HG03060 (cell line): Measurements from ENCODE around the gene ACSF2.
A peak's percentile ranks its signal among the peaks of the same experiment; 100 is the strongest.

Experiments
- ATAC-seq: cut with Tn5 transposase; IDR thresholded peaks from one replicate; pipeline ENCODE4 v1.9.1; 2021; ENCODE audit warnings: low read depth, moderate number of reproducible peaks; ENCODE audit not compliant: unreplicated experiment

Gene ACSF2

DNA sequence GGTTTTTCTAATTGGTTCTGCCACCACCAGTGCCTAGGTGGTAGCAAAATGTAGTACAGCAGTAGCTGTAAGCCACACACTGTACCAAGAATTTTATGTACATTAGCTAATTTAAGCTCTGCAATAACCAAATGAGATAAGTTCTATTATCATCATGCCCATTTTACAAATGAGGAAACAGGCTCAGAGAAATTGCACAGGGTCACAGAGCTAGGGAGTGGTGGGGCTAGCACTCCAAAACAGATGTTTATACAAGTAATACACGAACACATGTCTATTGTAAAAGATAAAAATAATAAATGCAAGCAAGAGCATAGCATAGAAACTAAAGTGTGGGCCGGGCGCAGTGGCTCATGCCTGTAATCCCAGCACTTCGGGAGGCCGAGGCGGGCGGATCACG, 66.2 kb downstream of the ACSF2 start:
- ATAC-seq = no peak

DNA sequence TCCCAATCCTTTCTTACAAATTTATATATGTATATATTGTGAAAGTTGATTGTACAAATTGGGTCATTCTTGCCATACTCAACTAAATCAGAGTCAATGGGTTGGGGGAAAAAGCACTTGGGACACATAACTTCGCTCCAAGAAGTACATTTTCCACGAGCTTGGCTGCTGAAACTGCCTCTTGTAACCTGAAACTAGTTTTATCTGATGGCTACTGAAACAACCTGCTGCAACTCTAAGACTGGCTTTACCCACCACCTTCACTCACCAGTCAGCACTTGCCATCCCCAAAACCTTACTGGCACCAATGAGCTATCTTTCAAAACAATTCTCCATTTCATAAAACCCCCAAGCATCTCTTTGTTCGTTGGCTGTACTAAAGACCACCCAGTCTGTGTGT, 67.7 kb downstream of the ACSF2 start:
- ATAC-seq = no peak

DNA sequence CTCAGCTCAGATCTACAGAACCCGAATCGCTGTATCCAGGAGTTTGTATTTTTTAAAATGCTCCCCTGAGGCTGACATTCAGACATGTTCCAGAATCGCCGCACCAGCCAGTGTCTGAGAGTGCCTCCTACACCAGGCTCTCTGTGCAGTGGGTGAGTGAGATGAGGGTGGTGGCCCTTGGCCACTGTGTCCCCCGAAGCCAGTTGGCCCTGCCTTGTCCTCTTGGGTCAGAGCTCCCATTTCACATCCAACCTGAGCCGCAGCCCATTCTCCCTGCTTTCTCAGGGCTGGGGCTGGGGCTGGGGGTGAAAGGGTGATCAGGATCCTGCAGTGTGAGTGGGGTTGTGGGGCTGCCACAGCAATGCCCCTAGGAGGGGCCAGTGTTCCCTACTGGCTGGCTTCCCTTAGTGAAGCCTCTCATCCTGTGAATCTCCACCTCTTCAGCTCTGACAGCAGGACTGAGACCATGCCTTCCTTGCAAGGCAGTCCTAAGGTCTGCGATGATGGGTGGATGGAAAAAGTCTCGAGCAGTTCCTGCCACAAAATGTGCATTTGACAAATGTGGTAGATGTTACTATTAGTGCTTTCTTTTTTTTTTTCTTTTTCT, 69.3 kb downstream of the ACSF2 start:
- ATAC-seq = no peak

DNA sequence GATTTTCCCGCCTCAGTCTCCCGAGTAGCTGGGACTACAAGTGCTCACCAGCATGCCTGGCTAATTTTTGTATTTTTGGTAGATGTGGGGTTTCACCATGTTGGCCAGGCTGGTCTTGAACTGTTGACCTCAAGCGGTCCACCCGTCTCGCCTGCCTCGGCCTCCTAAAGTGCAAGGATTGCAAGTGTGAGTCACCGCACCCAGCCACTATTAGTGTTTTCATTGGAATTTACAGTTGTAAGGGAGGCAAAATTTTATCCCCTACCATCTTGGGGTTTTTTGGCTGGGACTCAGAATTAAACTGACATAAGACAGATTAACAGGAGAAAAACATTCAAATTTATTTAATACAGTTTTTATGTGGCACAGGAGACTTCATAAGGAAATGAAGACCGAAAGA, 69.9 kb downstream of the ACSF2 start:
- no peak for ATAC-seq

DNA sequence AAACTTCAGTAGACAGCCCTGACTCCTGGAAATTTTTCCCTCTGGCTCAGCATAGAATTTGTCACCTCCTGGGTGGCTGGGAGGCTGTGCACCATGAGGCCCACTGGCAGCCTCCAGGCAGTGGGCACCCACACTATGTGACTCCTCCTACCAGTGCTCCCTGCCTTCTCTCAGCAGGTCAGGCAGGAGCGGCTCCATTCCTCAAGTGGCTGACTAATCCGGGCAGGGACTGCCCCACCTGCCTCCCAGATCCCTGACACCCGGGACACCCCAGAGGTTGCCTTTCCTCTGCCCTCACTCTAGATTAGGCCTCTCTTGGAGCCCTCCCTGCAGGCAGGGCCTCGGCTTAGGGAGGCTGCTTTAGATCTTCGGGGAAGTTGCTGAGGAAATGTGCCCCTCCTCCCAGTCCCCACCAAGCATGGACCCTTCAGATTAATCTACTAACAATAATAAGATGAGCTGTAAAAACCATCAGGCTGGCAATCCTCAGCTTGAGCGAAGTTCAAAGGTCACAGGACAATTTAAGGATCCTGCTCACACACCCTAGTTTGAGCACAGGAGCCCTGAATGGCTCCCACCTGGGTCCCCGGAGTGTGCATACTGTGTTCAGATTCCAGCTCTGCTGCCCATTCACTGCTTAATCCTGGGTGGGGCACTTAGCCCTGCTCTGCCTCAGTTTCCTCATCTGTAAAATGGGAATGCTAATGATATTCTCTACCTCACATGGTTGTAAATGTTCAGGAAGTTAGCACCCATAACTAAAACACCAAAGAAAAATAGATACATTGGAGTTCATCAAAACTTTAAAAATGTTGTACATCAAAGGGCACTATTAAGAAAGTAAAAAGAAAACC, 72.2 kb downstream of the ACSF2 start:
- no peak for ATAC-seq

DNA sequence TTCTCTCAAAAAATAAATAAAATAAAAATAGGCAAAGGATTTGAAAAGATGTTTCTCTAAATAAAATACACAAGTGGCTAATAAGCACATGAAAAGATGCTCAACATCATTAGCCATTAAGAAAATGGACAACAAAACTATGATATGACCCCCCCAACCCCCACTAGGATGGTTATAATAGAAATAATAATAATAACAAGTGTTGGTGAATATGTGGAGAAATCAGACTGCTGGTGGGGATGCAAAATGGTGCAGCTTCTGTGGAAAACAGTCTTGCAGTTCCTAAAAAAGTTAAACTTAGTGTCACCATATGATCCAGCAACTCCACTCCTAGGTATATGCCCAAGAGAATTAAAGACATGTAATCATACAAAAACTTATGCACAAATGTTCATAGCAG, 73.3 kb downstream of the ACSF2 start:
- no peak for ATAC-seq

DNA sequence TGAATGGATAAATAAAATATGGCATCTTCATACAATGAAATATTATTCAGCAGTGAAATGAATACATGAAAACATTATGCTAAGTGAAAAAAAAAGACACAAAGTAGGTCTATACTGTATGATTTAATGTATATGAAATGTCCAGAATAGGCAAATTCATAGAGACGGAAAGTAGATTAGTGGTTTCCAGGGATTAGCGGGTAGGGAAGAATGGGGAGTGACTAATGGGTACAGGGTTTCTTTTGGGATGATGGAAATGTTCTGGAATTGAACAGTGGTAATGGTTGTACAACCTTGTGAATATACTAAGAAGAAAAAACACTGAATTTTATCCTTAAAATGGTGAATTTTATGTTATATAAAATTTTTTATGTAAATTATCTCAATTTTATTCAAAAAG, 73.7 kb downstream of the ACSF2 start:
- ATAC-seq = no peak

DNA sequence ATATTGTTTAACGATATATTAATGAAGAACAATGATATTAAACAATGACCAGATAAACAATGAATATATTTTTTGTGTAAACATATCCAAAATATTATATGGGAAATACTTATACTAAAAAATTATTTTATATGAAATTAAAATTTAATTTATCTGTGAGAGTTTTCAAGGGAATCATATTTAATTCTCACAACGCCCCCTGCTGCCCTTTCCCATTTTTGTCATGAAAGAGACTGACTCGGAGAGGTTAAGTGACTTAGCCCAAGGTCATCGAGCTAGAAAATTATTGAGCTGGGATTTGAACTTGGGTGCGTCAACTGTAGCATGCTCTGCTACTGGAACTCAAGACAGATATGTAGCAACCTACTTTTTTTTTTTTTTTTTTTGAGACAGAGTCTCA, 75.0 kb downstream of the ACSF2 start:
- ATAC-seq = no peak

DNA sequence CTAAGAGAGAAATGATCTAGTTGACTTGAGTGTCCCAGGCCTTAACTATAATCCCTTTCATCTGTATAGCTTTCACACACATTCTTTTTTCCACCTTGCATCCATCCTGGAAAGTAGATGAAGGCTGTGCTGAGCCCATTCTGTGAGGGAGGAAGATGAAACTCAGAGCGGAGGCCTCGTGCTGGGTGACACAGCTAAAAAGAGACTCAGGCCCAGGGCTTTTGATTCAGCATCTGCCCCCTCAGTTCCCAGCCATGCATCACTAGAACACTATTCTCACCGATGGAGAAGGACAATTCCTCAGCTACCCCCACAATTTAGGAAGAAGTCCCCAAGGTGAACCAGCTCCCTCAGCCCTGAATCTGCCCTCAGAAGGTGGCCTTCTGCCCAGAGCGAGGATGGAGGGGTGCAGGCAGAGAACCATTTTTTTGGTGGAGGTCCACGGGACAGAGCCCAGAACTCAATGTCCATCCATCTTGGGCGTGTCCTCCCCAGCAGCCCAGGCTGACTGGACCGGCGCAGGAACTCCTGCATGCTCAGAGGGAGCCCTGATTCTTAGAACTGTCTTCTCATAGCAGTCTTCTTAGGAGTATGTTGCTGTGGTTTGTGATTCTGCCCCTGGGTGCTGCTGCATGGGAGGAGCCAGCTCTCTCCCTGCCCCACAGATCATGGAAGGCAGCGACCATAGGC, 76.4 kb downstream of the ACSF2 start:
- no peak for ATAC-seq

DNA sequence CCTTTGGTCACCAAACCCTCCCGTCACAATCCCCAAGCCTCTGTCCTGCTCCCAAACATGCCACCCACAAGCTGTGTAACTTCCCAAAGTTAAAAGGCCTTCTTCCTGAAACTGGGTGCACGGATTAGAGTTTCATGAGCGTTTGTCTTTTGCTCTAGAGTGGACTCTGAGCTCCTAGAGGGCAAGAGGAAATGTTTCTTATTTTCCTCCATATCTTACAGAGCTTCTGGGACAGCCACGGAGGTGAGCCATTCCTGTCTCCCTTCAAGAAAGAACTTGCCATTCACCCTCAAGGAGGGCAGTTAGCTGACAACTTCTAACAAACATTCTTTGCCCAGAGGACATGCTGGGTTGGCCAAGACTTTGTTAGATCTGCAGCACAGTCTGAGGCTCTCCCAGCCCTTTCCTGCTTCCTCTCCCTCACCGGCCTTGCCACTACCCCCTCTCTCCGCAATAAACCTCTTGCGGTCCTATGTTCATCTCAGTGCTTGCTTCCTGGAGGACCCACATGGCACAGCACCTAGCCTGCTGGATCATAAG, 79.6 kb downstream of the ACSF2 start:
- no peak for ATAC-seq

DNA sequence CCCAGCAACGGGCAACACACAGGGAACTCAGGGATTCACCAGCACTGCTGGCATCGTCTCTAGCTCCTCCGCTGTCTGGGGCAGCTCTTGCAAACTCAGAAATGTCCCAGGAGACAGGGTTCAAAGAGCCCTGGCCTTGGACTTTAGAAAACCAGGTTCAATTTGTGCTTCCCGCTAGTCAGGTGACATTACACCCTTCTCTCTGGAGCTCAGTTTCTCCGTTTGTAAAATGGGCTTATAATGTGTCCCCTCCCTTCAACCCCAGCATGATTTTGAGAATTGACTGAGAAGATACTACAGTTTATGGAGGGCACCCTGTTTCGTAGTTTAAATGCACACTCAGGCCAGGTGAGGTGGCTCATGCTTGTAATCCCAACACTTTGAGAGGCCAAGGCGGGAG, 80.3 kb downstream of the ACSF2 start:
- no peak for ATAC-seq

DNA sequence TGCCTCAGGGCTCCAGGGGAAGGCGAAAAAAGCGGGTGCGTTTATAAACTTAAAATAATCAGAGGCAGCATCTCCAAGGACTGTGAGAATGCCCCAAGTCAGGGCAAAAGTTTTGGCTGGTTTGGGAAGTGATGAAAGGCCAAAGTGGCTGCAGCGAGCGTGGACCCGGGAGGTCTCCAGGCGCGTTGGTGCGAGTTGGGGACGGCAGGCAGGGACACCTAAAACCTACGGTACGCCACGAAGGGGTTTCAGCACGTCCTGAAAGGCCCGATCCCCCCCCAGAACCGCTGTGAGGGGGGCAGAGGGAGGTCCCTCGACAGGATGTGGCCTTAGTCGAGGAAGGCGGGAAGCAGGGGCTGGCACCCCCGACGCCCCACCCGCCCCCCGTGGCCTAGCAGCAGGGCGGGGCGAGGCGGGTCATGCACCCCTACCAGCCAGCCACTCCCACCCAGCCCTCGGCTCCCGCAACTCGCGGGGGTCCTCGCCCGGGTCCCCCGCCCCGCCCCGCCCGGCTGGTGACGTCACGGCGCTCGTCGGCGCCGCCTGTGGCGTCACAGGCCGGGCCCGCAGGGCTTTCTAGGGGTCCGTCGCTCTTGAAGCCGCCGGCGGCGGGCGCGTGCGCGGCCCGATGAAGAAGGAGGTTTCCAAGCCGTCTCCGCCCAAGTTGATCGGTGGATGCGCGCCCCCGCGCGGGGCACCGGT, 82.0 kb downstream of the ACSF2 start, which contains the start of gene MYCBPAP:
MYCBPAP (plus strand) TSS at position 569 of the 702 bp plus-strand sequence. CDS start 236 bp downstream, outside the sequence.
- ATAC-seq = no peak

DNA sequence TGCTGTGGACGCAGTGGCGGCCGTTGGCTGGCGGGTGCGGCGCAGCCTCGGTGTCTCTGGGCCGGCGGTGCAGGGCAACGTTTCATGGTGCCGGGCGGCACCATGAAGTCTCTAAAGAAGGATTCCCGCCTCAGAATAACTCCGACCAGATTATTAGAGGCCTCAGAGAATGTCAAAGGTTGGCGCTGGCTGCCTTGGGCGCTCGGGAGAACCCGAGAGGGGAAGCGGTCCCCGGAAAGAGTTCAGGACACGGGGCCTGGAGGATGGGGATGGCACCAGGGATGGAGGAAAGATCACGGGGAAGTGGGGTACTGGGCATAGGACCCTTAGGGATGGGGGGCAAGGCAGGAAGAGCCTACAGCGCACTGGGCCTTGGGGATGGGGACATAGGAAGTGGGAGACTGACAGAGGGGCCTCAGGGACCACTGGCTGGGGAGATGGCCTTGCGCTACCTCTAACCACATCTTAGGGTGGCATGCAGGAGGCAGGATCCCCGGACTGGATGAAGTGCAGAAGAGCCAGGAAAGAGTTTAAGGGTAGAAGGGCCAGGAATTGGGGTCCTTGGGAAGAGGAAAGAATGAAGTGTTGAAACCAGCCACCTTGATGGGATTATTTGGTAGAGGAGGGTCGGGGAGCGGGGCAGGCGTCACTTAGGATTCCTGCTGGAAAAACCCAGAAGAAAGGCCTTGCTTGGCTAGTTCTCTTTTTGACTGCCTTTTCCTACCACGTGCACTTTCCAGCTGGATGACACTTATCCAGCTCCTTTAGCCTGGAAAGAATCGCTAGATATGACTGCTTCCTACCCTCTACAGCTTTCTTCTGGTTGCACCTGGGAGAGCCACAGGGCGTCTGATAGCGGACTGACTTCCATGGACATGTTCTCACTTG, 82.8 kb downstream of the ACSF2 start:
- ATAC-seq = no peak

DNA sequence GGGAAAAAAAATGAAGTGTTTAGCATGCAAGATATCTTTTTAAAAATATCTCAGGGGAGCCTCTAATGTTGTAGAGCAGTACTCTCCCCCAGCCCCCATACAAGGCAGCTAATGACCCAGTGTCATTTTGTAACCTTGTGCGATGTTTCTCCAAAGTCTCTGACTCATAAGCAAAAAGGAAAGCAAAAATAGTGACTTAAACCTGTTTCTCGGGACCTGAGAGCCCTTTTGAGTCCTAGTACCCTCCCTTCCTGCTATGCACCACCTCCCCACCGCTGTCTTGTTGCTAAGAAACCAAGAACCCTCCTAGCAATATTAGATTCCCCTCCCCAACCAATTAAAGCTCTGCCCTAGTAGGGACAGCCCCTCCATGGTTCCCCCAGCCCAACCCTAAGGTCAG, 85.0 kb downstream of the ACSF2 start:
- peak; percentile 68 for ATAC-seq

DNA sequence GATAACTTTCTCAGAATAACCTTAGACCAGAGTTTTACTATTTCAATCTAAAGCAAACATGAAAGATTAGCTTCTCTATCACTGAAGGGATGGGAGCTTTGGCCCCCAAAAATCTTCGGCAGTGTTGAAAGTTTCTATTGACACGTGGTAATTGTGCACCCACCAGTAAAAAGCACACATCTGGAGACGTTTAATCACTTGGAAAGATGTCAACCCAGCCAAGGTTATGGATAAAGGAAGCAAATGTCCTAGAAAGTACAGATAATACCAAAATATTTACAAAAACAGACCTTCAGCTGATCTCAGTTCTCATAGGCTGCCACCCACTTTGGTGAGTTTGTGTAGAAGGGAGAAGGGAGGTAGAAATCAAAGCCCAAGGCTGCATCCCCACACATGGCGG, 87.5 kb downstream of the ACSF2 start:
- no peak for ATAC-seq

DNA sequence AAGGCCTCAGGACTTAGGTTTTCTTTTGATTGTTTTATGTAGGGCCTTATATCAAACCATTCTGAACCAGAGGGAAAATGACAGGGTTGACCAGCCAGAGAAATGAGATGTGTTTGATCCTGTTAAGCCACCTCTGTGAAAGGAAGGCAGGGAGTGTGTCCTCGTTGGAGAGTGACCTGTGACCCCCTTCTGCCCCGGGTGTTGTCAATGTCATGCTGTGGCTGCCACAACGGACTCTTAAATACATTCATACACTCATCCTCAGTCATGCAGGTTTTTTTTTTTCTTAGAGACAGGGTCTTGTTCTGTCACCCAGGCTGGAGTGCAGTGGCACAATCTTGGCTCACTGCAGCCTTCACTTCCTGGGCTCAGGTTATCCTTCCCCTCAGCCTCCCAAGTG, 88.4 kb downstream of the ACSF2 start:
- ATAC-seq = no peak

DNA sequence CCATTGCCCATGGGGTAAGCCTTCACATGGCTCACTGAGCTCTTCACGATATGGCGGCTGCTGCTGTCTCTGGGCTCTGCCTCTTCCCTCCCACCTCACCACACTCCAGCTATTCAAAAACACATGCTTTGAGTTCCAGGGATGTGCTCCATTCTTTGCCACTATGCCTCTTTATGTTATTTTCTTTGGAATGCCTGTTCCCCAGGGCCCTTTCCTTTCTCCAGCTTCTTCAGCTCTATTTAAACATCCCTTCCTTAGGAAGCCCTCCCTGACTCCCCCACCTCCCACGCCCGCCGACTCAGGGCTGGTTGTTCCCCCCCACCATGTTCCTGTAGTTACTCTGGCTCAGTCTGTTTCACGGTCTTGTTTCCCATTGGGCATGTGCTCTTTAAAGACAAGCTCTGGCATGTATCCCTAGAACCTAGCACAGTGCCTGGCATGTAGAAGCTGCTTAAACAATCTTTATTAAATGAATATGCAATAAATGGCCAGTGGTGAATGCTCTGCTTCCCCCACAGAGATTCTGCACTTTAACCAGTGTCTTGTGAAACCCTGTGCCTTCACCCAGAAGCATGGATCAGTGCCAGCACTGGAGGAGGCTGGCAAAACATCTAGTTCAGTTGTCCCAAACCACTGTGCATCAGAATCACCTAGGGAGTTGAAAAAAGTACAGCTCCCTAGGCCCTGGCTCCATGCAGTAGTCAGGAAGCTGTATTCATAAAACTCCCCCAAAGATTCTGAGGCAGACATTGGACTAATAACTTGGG, 89.1 kb downstream of the ACSF2 start:
- no peak for ATAC-seq

DNA sequence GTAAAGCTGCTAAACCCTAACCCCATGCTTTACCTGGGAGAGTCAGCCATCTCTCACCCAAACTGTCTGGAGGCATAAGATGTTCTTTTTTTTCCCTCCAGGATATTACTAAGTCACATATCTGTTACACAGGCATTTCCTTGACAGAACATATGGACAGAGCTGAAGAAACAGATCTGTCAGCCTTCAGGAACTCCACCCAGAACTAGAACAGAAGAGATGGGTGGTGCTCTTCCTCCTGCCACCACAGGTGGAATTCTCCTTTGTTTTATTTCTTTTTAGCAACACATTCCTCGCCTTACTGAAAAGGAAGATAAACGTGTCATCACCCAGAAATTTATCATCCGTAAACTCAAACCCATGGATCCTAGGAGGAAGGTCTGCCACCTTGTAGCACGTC, 91.0 kb downstream of the ACSF2 start:
- ATAC-seq = no peak
